ENCODE data around the gene ANKRD17.

Gene ANKRD17

DNA sequence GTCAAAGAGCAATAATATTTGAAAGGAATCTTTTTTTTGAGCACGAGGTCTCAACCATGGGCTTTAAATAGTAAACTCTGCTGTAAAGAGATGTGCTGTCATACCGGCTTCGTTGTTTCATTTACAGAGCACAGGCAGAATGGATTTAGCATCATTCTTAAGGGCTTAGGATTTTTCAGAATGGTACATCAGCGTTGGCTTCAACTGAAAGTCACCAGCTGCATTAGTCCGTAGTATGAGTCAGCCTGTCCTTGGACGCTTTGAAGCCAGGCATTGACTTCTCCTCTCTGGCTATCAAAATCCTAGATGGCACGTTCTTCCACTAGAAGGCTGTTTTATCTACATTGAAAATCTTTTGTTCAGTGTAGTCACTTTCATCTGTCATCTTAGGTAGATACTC is 212.7 kb downstream of the ANKRD17 start:
- no peak for DNase-seq (ENCODE audit: low read depth)

- no peak for DNase-seq (ENCODE audit: low read depth)
Measured at GRCh38 chr4:73037057-73037456, 221.5 kb downstream of the ANKRD17 start.

DNA sequence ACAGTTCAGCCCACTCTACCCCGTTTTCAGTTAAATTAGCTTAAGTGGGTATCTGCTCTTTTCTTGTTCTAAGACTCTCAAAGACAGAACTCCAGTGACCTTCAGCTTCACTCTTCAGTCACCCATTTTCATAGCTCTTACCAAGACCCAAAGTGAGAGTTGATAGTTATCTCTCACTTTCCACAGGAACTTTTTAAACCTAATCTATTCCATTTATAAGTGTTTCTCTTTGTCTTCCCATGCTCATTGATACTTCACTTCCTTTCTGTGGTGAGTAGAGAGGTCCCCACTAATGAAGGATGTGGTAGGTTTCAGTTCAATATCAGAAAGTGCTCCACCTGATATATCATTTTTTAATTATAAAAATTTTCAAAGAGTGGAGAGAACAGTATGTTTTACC is 222.5 kb downstream of the ANKRD17 start:
- no peak for DNase-seq (ENCODE audit: low read depth)

DNA sequence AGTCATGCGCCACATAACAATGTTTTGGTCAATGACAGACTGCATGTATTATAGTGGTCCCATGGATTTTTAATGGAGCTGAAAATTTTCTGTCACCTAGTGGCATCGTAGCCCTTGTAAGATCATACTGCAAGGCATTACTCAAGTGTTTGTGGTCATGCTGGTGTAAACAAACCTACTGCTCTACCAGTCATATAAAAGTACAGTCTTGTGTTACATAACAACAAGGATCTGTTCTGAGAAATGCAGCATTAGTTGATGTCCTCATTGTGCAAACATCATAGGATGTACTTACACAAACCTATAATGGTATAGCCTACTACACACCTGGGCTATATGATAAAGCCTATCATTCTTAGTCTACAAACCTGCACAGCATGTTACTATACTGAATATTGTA is 223.7 kb downstream of the ANKRD17 start:
- no peak for DNase-seq (ENCODE audit: low read depth)

GRCh38 chr4:73028621-73029020 is 230.0 kb downstream of the ANKRD17 start:
- DNase-seq (ENCODE audit: low read depth): no peak
